Measurements from ENCODE around the gene FBXO48. TPM values are rescaled to one million over a fixed set of nuclear protein-coding genes. Genes with fewer than 3 reads are reported as not detected.
A peak's percentile ranks its signal among the peaks of the same experiment; 100 is the strongest.

Gene FBXO48
- total and polyA plus RNA-seq, 4 donors = 0.52 to 1.9 (median 0.96) TPM

DNA sequence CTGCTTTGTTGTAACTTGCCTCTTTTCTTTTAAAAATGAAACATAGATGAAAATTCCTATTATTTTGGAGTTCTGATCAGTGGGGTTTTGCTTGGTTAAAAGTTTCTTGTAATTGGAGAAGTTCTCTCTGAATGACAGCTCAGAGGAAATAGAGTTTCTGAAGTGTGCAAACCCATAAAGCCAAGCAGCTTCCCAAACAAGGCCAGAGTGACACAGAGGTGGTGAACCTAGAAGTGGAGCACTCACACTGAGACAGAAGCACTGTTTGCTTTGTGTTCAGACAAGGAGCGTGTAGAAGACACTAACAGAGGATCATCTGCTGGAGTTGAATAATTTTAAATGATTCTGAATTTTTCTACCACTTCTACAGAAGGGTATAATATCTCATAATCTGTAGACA is 49.2 kb downstream of the FBXO48 start:
- no peak for DNase-seq
- Histone ChIP-seq H3K4me1 (ENCODE audit: control insufficient read depth in 5 of 5, insufficient read depth in 5 of 5, low read length in 5 of 5) (no peaks in the 10 kb centered on the region), H3K27me3 (ENCODE audit: control insufficient read depth in 3 of 3, insufficient read depth in 3 of 3, low read length in 2 of 3) (no peaks in the 10 kb centered on the region), H3K27ac (ENCODE audit: low read depth in 1 of 2, low read length in 1 of 2) (no peak overlapping the region), H3K9me3 (ENCODE audit: control insufficient read depth in 4 of 4, insufficient read depth in 3 of 4, low read length in 3 of 4) (no peaks in the 10 kb centered on the region), H3K4me3 (no peak overlapping the region), H3K9ac (ENCODE audit: insufficient read depth in 1 of 2, low read length in 2 of 2) (no peak overlapping the region), H3K36me3 (ENCODE audit: control insufficient read depth in 4 of 4, insufficient read depth in 4 of 4, low read length in 4 of 4) (no peaks in the 10 kb centered on the region)
- WGBS, 2 donors = 27 to 38% methylated on average over 1 of the region's 1 CpG
- no peak for ATAC-seq (ENCODE audit: insufficient read depth, low FRiP score)
- TF ChIP-seq CTCF (IDR thresholded peaks at IDR 0.05; ENCODE audit: control extremely low read depth, extremely low read depth) = no peak

GRCh38 chr2:68416081-68416675 is 50.9 kb downstream of the FBXO48 start:
- no peaks in the 10 kb centered on the region for H3K36me3 ChIP-seq (ENCODE audit: control insufficient read depth in 4 of 4, insufficient read depth in 4 of 4, low read length in 4 of 4)
- ATAC-seq (ENCODE audit: insufficient read depth, low FRiP score) (no peak), DNase-seq (no peak)
- no peak for TF ChIP-seq CTCF (IDR thresholded peaks at IDR 0.05; ENCODE audit: control extremely low read depth, extremely low read depth)
- no peaks in the 10 kb centered on the region for H3K9me3 ChIP-seq (ENCODE audit: control insufficient read depth in 4 of 4, insufficient read depth in 3 of 4, low read length in 3 of 4)
- H3K27me3 ChIP-seq (ENCODE audit: control insufficient read depth in 3 of 3, insufficient read depth in 3 of 3, low read length in 2 of 3) = no peaks in the 10 kb centered on the region
- H3K4me1 ChIP-seq (ENCODE audit: control insufficient read depth in 5 of 5, insufficient read depth in 5 of 5, low read length in 5 of 5) = no peaks in the 10 kb centered on the region
- no peak overlapping the region for H3K9ac ChIP-seq (ENCODE audit: insufficient read depth in 1 of 2, low read length in 2 of 2)
- 94 to 96% methylated on average over 9 of the region's 9 CpGs for WGBS, 2 donors
- H3K27ac ChIP-seq (ENCODE audit: low read depth in 1 of 2, low read length in 1 of 2) = no peak overlapping the region
- H3K4me3 ChIP-seq = no peak overlapping the region

DNA sequence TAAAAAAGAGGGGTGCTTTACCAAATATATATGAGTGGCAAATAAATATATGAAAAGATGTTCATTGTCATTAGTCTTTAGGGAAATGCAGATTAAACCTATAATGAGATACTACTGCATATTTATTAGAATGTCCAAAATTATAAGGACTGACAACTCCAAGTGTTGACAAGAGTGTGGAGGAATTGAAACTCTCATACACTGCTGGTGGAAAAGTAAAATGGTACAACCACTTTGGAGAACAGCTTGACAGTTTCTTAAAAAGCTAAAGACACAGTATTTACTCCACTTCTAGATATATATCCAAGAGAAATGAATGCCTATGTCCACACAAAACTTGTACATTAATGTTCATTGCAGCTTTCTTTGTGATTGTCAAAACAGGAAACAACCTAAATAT is 51.6 kb downstream of the FBXO48 start:
- Histone ChIP-seq H3K27ac (ENCODE audit: low read depth in 1 of 2, low read length in 1 of 2) (no peak overlapping the region), H3K27me3 (ENCODE audit: control insufficient read depth in 3 of 3, insufficient read depth in 3 of 3, low read length in 2 of 3) (no peaks in the 10 kb centered on the region), H3K36me3 (ENCODE audit: control insufficient read depth in 4 of 4, insufficient read depth in 4 of 4, low read length in 4 of 4) (no peaks in the 10 kb centered on the region), H3K9ac (ENCODE audit: insufficient read depth in 1 of 2, low read length in 2 of 2) (no peak overlapping the region), H3K4me1 (ENCODE audit: control insufficient read depth in 5 of 5, insufficient read depth in 5 of 5, low read length in 5 of 5) (no peaks in the 10 kb centered on the region), H3K9me3 (ENCODE audit: control insufficient read depth in 4 of 4, insufficient read depth in 3 of 4, low read length in 3 of 4) (no peaks in the 10 kb centered on the region), H3K4me3 (no peak overlapping the region)
- ATAC-seq (ENCODE audit: insufficient read depth, low FRiP score) = no peak
- no peak for DNase-seq
- TF ChIP-seq CTCF (IDR thresholded peaks at IDR 0.05; ENCODE audit: control extremely low read depth, extremely low read depth) = no peak

GRCh38 chr2:68414876-68415275 is 52.2 kb downstream of the FBXO48 start:
- H3K27ac ChIP-seq (ENCODE audit: low read depth in 1 of 2, low read length in 1 of 2) = no peak overlapping the region
- H3K27me3 ChIP-seq (ENCODE audit: control insufficient read depth in 3 of 3, insufficient read depth in 3 of 3, low read length in 2 of 3) = no peaks in the 10 kb centered on the region
- no peak overlapping the region for H3K9ac ChIP-seq (ENCODE audit: insufficient read depth in 1 of 2, low read length in 2 of 2)
- H3K9me3 ChIP-seq (ENCODE audit: control insufficient read depth in 4 of 4, insufficient read depth in 3 of 4, low read length in 3 of 4) = no peaks in the 10 kb centered on the region
- peak in 1 of 3 donors; percentile 41 for DNase-seq
- H3K36me3 ChIP-seq (ENCODE audit: control insufficient read depth in 4 of 4, insufficient read depth in 4 of 4, low read length in 4 of 4) = no peaks in the 10 kb centered on the region
- no peak overlapping the region for H3K4me3 ChIP-seq
- ATAC-seq (ENCODE audit: insufficient read depth, low FRiP score) = no peak
- TF ChIP-seq CTCF (IDR thresholded peaks at IDR 0.05; ENCODE audit: control extremely low read depth, extremely low read depth) = no peak
- H3K4me1 ChIP-seq (ENCODE audit: control insufficient read depth in 5 of 5, insufficient read depth in 5 of 5, low read length in 5 of 5) = no peaks in the 10 kb centered on the region
- WGBS, 2 donors = 72 to 80% methylated on average over 3 of the region's 3 CpGs

All from lung (tissue), 12 donors.